Activated T-cell treated with anti-CD3 and anti-CD28 coated beads, Interleukin-2, amount 50 U/mL, for 4 hours (primary cell): ENCODE results near the gene RNPEP. TPM values are rescaled to one million over a fixed set of nuclear protein-coding genes. Genes with fewer than 3 reads are reported as not detected.
"Not testable (repeated sequence)": the region's sequence is repeated elsewhere in the genome, so short reads cannot be mapped to it uniquely, and the experiment has no call there.

ENCODE experiments used
- ATAC-seq, 2 donors: fragments of 200-7000 bp; cut with Tn5 transposase; one replicate each; pipeline ENCODE4 v1.10.0; 2021
- DNase-seq: peaks from one replicate; pipeline ENCODE4 v3.0.0-alpha.2; 2020
- H3K27me3 Mint-ChIP-seq: one replicate; pipeline ENCODE4 v1.8.0; 2021; ENCODE audit warnings: low read depth, mixed read lengths
- H3K36me3 Mint-ChIP-seq: one replicate; pipeline ENCODE4 v1.8.0; 2022; ENCODE audit warnings: mixed read lengths; ENCODE audit not compliant: insufficient read depth
- H3K4me1 Mint-ChIP-seq: one replicate; pipeline ENCODE4 v1.8.0; 2021; ENCODE audit warnings: low read depth, mixed read lengths
- H3K4me3 Mint-ChIP-seq: one replicate; pipeline ENCODE4 v1.8.0; 2021; ENCODE audit warnings: mild to moderate bottlenecking, moderate library complexity, mixed read lengths
- H3K9me3 Mint-ChIP-seq: one replicate; pipeline ENCODE4 v1.8.0; 2021; ENCODE audit warnings: mixed read lengths
- total RNA-seq, 3 donors: library from RNA; stranded (reverse); gene quantifications; one replicate each; pipeline ENCODE4 v1.2.1, GENCODE V29; 2021

RNPEP gene
- total RNA-seq, 3 donors from 2014 or later = 14.3 to 20.2 (median 17.5) TPM

DNA sequence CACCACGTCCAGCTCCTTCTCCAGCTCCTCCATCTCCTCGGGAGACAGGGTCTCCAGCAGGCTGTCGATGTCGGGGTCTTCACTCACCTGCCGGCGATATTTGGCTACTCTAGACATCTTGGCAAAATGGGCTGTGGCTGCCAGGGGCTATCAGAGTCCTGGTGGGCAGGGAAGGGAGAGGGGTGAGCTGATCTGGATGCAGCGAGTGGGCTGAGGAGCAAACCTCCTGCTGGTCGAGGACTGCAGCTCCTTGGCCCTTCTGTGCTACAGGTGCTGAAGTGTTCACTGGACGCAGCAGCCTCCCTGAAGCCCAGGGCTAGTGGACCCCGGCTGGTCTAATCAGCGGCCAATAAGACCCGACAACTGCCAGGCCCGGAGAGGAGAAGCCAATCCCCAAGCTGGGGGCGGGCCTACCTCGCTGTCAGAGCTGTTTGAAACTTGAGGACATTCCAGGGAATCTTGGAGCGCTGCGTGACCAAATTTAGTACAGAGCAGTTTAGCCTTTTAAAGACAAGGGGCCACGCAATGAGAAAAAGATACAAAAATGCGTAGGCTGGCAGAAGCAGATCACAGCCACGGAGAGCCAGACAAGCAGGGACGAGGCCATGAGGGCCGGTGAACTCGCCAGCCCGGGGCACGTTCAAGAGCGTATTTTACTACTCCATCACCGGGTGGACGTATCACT lies 36.1 kb upstream of the RNPEP start, which contains the start of gene LMOD1:
Gene LMOD1 (minus strand): TSS at position 325 of the 685 bp plus-strand sequence. CDS start 208 bp downstream, at position 117.
- Mint-ChIP-seq H3K4me1 (peaks cover 7% of the 10 kb centered on the region), H3K36me3 (no peaks in the 10 kb centered on the region), H3K4me3 (peak within 1 kb of the TSS; percentile 60), H3K9me3 (no peaks in the 10 kb centered on the region), H3K27me3 (peaks cover 50% of the 10 kb centered on the region)
- peak; percentile 46 to 70 for ATAC-seq
- no peak for DNase-seq

DNA sequence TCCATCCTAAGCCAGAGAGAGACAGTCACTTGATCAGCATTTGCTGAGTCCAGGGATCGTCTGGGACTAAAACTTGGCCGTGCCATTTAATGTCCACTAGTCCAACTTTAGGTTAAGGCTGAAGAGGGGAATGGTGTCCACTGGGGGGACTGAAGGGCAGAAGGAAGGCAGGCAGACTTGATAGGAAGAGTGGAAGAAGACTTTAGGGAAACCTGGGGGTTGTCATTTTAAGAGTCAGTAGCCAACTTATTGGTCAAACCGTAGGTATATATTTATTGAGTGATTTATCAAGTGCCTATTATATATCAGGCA lies 34.8 kb upstream of the RNPEP start:
- Mint-ChIP-seq H3K9me3 (no peaks in the 10 kb centered on the region), H3K4me3 (no peak overlapping the region), H3K36me3 (no peaks in the 10 kb centered on the region), H3K4me1 (peaks cover 7% of the 10 kb centered on the region), H3K27me3 (peaks cover 50% of the 10 kb centered on the region)
- DNase-seq (no peak), ATAC-seq (no peak)

DNA sequence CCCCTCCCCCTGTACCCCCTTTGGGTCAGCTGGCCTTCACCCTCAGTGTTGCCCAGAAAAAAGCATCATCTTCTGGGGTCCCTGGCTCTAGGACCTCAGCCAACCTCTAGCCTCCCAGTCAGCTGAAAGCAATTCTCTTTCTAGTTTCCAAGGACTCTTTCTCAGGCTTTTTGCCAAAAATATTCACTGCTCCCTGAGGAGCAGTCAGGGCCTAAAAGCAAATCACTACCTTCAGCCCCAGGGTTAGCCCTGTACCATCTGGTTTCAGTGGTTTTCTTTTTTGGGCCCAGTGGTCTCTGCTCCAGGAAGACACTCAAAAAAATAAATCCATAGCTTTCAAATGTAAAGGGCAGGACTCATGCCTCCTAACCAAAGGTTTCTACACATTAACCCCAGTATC lies 33.0 kb upstream of the RNPEP start:
- Mint-ChIP-seq H3K4me1 (peaks cover 10% of the 10 kb centered on the region), H3K4me3 (no peak overlapping the region), H3K36me3 (no peaks in the 10 kb centered on the region), H3K9me3 (no peaks in the 10 kb centered on the region), H3K27me3 (peaks cover 39% of the 10 kb centered on the region)
- no peak for ATAC-seq
- no peak for DNase-seq

DNA sequence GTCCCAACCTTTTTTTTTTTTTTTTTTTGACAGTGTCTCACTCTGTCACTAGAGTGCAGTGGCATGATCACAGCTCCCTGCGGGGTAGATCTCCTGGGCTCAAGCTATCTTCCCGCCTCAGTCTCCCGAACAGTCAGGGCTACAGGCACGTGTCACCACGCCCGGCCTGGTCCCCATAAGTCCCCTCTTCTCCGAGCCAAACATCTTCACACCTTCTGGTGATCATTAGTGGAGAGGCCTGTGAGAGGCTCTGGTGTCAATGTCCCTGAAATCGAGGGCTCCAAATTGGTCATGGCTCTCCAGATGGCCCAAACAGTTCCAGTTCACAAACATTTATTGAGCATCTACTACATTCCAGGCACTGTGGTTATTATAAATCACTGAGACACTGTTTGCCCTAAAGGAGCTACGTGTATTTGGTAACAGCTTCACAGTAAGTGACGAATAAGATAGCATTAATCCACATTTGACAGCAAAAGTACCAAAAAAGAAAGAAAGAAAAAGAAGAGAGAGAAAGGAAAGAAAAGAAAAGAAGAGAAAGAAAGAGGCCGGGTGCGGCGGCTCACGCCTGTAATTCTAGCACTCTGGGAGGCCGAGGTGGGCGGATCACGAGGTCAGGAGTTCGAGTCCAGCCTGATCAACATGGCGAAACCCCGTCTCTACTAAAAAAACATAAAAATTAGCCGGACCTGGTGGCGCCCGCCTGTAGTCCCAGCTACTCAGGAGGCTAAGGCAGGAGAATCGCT lies 28.0 kb upstream of the RNPEP start:
- Mint-ChIP-seq H3K27me3 (no peaks in the 10 kb centered on the region), H3K36me3 (peaks cover 13% of the 10 kb centered on the region), H3K4me3 (peak overlapping the region; percentile 97), H3K9me3 (no peaks in the 10 kb centered on the region), H3K4me1 (peaks cover 19% of the 10 kb centered on the region)
- ATAC-seq (no peak), DNase-seq (no peak)

DNA sequence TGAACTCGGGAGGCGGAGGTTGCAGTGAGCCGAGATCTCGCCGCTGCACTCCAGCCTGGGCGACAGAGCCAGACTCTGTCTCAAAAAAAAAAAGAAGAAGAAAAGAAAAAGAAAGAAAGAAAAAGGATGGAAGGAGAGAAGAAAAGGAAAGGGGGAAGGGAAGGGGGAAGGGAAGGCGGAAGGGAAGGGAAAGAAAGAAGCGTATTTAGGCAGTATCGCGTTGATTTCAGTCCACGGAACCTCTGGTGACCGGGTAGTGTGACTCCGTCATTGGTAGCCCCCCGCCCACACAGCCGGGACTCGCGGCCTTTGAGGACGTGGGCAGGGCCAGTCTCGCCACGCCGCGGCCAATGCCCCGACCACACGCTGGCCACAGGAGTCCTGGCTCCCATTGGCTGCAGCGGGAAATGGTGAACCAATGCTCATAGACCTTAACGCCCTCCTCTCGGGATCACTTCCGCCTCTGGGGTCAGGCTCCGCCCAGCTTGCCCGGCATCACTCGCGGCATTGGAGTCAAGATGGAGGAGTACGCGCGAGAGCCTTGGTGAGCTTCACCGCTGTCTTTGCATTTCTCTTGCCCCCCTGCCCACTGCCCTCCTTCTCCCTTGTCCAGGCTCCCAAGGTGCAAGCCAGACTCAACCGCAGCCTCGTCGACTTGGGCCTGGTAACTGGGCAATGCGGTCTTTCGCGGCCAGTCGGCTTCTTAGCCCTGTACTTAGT lies 27.3 kb upstream of the RNPEP start, which contains the start of gene TIMM17A:
Gene TIMM17A (plus strand): TSS at position 495 of the 720 bp plus-strand sequence. CDS start 24 bp downstream, at position 519.
- H3K36me3 Mint-ChIP-seq = peaks cover 13% of the 10 kb centered on the region
- H3K27me3 Mint-ChIP-seq = no peaks in the 10 kb centered on the region
- DNase-seq = peak; percentile 87
- peak within 1 kb of the TSS; percentile 97 for H3K4me3 Mint-ChIP-seq
- no peaks in the 10 kb centered on the region for H3K9me3 Mint-ChIP-seq
- ATAC-seq = peak; percentile 100
- H3K4me1 Mint-ChIP-seq = peaks cover 19% of the 10 kb centered on the region

DNA sequence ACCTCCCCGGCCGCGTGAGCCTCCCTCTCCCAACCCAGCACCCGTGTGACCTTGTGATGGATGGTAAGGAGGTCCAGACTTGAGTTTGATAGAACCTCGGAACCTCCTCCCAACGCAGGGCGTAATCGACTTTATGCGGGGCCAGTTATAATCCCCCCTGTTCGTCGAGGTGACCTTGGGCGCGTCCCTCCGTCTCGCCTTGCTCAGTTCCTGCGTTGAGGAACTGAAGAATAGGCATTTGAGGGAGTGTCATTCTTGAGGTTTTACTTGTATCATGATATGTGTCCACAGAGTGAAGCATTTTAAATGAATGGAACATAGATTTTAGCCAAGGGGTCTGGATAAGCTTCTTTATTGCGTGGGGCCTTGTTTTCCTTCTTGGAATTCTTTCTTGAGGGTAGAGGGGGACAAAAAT lies 26.7 kb upstream of the RNPEP start:
- ATAC-seq = peak; percentile 69 to 72
- peaks cover 17% of the 10 kb centered on the region for H3K36me3 Mint-ChIP-seq
- no peaks in the 10 kb centered on the region for H3K9me3 Mint-ChIP-seq
- H3K27me3 Mint-ChIP-seq = no peaks in the 10 kb centered on the region
- peaks cover 19% of the 10 kb centered on the region for H3K4me1 Mint-ChIP-seq
- no peak for DNase-seq
- peak overlapping the region; percentile 97 for H3K4me3 Mint-ChIP-seq

DNA sequence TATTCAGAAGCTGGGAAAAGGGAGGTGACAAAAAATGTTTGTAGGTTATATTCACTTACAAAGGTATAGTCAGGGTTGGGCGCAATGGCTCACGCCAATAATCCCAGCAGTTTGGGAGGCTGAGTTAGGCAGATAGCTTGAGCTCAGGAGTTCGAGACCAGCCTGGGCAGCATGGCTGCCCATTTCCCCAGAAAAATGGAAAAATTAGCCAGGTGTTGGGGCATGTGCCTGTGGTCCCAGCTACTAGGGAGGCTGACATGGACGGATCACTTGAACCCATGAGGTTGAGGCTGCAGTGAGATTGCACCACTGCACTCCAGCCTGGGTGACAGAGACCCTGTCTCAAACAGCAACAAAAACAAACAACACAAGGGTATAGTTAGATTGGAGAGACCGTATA lies 24.1 kb upstream of the RNPEP start:
- Mint-ChIP-seq H3K4me3 (no peak overlapping the region), H3K9me3 (no peaks in the 10 kb centered on the region), H3K27me3 (no peaks in the 10 kb centered on the region), H3K4me1 (peaks cover 19% of the 10 kb centered on the region), H3K36me3 (peaks cover 27% of the 10 kb centered on the region)
- no peak for ATAC-seq
- DNase-seq = no peak

DNA sequence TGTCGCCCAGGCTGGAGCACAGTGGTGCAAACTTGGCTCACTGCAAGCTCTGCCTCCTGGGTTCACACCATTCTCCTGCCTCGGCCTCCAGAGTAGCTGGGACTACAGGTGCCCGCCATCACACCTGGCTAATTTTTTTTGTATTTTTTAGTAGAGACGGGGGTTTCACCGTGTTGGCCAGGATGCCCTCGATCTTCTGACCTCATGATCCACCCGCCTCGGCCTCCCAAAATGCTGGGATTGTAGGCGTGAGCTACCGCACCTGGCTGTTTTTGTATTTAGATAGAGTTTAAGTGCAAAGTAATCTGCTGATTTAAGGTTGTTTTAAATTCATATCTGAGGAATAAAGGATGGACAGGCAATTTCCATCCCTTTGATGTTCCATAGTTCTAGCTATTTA lies 20.1 kb upstream of the RNPEP start:
- not testable (repeated sequence) for H3K27me3 Mint-ChIP-seq, H3K4me3 Mint-ChIP-seq, ATAC-seq, DNase-seq, H3K9me3 Mint-ChIP-seq, H3K4me1 Mint-ChIP-seq
- peaks cover 36% of the 10 kb centered on the region for H3K36me3 Mint-ChIP-seq

DNA sequence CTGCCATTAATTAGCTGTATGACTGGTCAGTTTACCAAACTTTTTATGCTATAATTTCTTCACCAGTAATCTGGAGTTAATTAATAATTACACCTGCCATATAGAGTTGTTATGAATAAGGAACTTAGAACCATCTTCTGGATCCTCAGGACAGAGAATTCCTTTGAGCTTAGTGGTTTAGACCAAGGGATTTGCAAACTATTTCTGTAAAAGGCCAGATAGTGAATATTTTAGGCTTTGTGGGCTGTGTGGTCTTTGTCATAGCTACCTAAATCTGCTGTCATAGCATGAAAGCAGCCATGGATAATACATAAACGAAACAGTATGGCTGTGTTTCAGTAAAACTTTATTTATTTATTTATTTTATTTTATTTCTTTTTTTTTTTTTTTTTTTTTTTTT lies 18.2 kb upstream of the RNPEP start:
- H3K9me3 Mint-ChIP-seq = no peaks in the 10 kb centered on the region
- H3K4me1 Mint-ChIP-seq = no peaks in the 10 kb centered on the region

DNA sequence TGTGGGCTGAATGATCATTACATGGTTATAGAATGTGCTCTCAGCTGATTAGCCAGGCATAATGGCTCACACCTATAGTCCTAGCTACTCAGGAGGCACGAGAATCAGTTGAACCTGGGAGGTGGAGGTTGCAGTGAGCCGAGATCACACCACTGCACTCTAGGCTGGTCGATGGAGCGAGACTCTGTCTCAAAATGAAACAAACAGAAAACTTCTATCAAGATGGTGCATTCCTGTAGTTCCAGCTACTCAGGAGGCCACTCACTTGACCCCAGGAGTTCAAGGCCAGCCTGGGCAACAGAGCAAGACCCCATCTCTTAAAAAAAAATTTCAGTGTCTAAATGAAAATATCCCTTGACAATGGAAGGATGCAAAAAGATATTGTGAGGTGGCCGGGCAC lies 16.3 kb upstream of the RNPEP start:
- DNase-seq = no peak
- H3K36me3 Mint-ChIP-seq = peaks cover 43% of the 10 kb centered on the region
- no peaks in the 10 kb centered on the region for H3K27me3 Mint-ChIP-seq
- H3K9me3 Mint-ChIP-seq = no peaks in the 10 kb centered on the region
- no peak for ATAC-seq
- no peaks in the 10 kb centered on the region for H3K4me1 Mint-ChIP-seq
- H3K4me3 Mint-ChIP-seq = no peak overlapping the region

More for the DNA sequence above, 18.2 kb upstream of the RNPEP start:
- no peak overlapping the region for H3K4me3 Mint-ChIP-seq
- DNase-seq = no peak
- H3K27me3 Mint-ChIP-seq = no peaks in the 10 kb centered on the region
- H3K36me3 Mint-ChIP-seq = peaks cover 32% of the 10 kb centered on the region
- no peak for ATAC-seq

DNA sequence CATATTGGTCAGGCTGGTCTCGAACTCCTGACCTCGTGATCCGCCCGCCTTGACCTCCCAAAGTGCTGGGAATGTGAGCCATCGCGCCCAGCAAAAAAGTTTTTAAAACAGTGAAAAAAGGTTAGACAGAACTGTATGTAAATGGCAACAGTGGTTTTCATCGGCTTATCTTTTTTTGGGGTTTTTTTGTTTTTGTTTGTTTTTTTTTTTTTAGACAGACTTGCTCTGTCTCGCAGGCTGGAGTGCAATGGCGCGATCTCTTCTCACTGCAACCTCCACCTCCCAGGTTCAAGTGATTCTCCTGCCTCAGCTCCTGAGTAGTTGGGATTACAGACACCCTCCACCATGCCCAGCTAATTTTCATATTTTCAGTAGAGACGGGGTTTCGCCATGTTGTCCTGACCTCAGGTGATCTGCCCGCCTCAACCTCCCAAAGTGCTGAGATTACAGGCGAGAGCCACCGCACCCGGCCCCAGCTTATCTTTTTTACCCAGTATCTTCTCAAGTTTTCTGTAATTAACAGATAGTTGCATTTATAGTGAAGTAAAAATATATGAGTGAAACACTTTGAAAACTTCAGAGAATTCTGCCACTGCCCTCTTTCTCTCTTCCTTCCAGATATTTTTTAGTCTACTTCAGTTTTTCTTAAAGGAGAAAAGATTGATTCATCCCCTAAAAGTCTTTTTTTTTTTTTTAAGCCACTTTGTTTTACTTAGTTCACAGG lies 14.1 kb upstream of the RNPEP start:
- ATAC-seq (no peak), DNase-seq (no peak)
- Mint-ChIP-seq H3K27me3 (no peaks in the 10 kb centered on the region), H3K4me1 (no peaks in the 10 kb centered on the region), H3K9me3 (no peaks in the 10 kb centered on the region), H3K4me3 (no peak overlapping the region), H3K36me3 (peaks cover 33% of the 10 kb centered on the region)

DNA sequence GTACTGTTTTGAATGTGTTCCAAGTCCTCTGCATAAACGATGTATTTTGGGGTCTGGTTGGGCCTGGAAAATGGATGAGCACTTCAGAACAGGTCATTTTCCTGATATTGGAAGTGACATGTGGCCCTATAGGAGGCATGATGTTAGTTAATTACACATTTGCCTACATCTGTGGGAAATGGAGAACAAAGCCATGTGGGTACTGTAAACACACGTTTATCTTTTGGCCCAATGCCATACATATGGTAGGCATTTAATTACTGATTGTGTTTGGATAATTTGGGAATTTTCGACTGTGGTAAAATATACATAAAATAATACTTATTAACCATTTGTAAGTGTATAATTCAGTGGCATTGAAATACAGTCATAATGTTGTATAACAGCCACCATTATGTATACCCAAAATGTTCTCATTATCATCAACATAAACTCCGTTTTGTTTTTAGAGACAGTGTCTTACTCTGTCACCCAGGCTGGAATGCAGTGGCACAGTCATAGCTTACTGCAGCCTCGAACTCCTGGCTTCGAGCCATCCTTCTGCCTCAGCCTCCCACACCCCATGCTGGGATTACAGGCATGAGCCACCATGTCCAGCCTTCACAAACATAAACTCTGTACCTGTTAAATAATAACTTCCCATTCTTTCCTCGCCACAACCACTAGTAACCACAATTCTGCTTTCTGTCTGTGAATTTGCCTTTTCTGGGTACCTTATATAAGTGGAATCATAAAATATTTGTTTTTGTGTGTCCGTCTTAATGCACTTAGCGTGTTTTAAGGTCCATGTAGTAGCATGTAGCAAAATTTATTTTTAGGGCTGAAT lies 11.9 kb upstream of the RNPEP start:
- Mint-ChIP-seq H3K4me3 (no peak overlapping the region), H3K9me3 (no peaks in the 10 kb centered on the region), H3K36me3 (peaks cover 26% of the 10 kb centered on the region), H3K27me3 (no peaks in the 10 kb centered on the region), H3K4me1 (no peaks in the 10 kb centered on the region)
- DNase-seq = no peak
- ATAC-seq = no peak

DNA sequence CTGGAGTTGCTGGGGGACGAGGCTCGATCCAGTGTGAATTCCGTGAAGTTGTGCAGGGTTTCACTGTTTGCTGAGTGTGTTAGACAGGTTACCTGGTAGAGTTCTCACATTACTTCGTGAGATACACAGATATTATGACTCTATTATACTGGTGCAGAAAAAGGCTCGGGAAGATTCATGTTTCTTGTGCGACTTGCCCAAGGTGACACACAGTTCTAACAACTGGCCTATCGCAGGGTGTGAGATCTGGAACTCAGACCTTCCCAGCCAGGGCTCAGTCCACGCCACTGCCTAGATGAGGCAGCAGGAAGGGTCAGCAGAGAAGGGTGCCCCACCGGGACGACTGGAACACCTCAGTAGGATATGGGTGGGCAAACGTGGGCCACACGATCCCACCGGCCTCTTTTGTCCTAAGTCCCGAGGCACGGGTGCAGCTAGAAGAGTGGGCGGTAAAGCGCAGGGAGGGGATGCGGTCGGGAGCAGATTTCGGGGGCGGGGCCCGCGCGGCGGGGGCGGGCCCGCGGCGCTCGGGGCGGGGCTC lies 296 bp upstream of the RNPEP start:
- DNase-seq (peak; percentile 65), ATAC-seq (peak in 1 of 2 donors; percentile 83)
- Mint-ChIP-seq H3K27me3 (no peaks in the 10 kb centered on the region), H3K4me3 (peak overlapping the region; percentile 91), H3K4me1 (peaks cover 24% of the 10 kb centered on the region), H3K9me3 (no peaks in the 10 kb centered on the region), H3K36me3 (peaks cover 3% of the 10 kb centered on the region)
